D721Med (cell line): ENCODE measurements around the gene DCTN1.
"Not testable (repeated sequence)": the region's sequence is repeated elsewhere in the genome, so short reads cannot be mapped to it uniquely, and the experiment has no call there.

ENCODE experiments used
- DNase-seq: peaks from one replicate; pipeline ENCODE4 v3.0.0; 2011; ENCODE audit warnings: low spot score; ENCODE audit not compliant: insufficient read length
- FAIRE-seq: peaks from 2 replicates; lab custom pipeline; 2011; peaks lifted over from hg19 to GRCh38; lab: Jason Lieb, UNC
- CTCF ChIP-seq: IDR thresholded peaks from 2 replicates; pipeline ENCODE4 v1.5.1; 2012; ENCODE audit warnings: mild to moderate bottlenecking, control low read depth; ENCODE audit not compliant: insufficient read depth; ENCODE audit errors: missing control alignments

The DCTN1 gene

GRCh38 chr2:74345272-74345943 is 34.7 kb downstream of the DCTN1 start:
- DNase-seq (no peak), FAIRE-seq (no peak)
- TF ChIP-seq CTCF = no peak

- no peak for TF ChIP-seq CTCF
- FAIRE-seq (no peak), DNase-seq (no peak)
Measured at GRCh38 chr2:74343316-74343715, 36.8 kb downstream of the DCTN1 start, which contains the start of gene SLC4A5. SLC4A5 (minus strand) TSS chr2:74343416; CDS start chr2:74315023, 28,393 bp downstream.

- FAIRE-seq, DNase-seq: not testable (repeated sequence)
Measured at GRCh38 chr2:74336227-74336626, 43.9 kb downstream of the DCTN1 start.

- DNase-seq = peak; percentile 33
- peak; percentile 92 for TF ChIP-seq CTCF
- no peak for FAIRE-seq
Measured at GRCh38 chr2:74334931-74335333, 45.2 kb downstream of the DCTN1 start.

- no peak for TF ChIP-seq CTCF
- DNase-seq (no peak), FAIRE-seq (no peak)
Measured at GRCh38 chr2:74333896-74334586, 46.1 kb downstream of the DCTN1 start.

GRCh38 chr2:74333175-74333574 is 46.9 kb downstream of the DCTN1 start:
- FAIRE-seq = no peak
- no peak for DNase-seq
- peak; percentile 33 for TF ChIP-seq CTCF

GRCh38 chr2:74332550-74333174 is 47.4 kb downstream of the DCTN1 start:
- DNase-seq (no peak), FAIRE-seq (no peak)
- no peak for TF ChIP-seq CTCF
